HG03378 (cell line): ENCODE data around the gene CCT5.
A peak's percentile ranks its signal among the peaks of the same experiment; 100 is the strongest.
"Not testable (repeated sequence)": the region's sequence is repeated elsewhere in the genome, so short reads cannot be mapped to it uniquely, and the experiment has no call there.

Experiments used
- ATAC-seq: cut with Tn5 transposase; IDR thresholded peaks from one replicate; pipeline ENCODE4 v1.9.1; 2021; ENCODE audit warnings: mild to moderate bottlenecking, moderate library complexity; ENCODE audit not compliant: unreplicated experiment

The CCT5 gene

DNA sequence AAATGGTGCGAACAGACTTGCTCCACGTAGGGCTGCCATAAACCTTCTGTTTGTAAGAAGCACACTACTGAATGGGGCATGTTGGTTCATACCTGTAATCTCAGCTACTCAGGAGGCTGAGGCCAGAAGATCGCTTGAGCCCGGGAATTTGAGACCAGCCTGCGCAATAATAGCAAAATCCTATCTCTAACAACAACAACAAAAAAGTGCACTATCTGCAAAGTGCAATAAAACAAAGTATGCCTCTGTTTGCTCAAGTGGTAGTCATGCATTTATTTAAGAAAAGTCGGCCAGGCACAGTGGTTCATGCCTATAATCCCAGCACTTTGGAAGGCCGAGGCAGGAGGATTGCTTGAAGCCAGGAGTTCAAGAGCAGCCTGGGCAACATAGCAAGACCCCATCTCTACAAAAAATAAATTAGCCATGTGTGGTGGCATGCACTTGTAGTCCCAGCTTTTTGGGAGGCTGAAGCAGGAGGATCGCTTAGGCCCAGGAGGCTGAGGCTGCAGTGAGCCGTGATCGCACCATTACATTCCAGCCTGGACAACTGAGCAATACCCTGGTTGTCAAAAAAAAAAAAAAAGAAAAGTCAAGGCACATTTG lies 5.6 kb upstream of the CCT5 start:
- ATAC-seq = no peak

DNA sequence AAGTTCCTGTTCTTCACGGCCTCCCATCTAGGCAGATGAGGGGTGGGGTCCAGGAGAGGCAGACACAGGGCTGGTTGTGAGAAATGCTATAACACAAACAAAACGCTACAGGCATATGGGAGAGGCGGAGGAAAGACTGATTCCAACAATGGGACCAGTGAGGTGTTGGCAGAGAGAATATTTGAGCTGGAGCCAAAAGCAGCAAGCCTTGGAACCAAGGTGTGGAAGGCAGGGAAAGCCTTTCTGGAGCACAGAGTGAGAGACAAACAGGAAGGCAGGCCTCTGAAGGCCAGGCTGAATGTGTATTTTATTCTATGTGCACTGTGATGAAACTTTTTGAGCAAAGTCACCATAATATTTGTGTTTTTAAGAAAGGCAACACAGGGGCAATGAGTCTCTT lies 3.3 kb upstream of the CCT5 start:
- no peak for ATAC-seq

DNA sequence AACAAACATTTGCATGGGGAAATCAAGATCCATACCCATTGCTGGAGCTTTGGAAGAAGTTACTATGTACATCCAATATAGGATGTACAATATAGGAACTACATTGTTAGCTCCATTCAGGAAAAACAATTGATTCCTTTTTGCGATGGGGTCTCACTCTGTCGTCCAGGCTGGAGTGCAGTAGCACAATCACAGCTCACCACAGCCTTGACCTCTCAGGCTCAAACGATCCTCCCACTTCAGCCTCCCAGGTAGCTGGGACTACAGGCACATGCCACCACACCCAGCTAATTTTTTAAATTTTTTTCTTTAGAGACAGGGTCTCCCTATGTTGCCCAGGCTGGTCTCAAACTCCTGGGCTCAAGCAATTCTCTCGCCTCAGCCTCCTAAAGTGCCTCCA lies 2.9 kb upstream of the CCT5 start:
- not testable (repeated sequence) for ATAC-seq

DNA sequence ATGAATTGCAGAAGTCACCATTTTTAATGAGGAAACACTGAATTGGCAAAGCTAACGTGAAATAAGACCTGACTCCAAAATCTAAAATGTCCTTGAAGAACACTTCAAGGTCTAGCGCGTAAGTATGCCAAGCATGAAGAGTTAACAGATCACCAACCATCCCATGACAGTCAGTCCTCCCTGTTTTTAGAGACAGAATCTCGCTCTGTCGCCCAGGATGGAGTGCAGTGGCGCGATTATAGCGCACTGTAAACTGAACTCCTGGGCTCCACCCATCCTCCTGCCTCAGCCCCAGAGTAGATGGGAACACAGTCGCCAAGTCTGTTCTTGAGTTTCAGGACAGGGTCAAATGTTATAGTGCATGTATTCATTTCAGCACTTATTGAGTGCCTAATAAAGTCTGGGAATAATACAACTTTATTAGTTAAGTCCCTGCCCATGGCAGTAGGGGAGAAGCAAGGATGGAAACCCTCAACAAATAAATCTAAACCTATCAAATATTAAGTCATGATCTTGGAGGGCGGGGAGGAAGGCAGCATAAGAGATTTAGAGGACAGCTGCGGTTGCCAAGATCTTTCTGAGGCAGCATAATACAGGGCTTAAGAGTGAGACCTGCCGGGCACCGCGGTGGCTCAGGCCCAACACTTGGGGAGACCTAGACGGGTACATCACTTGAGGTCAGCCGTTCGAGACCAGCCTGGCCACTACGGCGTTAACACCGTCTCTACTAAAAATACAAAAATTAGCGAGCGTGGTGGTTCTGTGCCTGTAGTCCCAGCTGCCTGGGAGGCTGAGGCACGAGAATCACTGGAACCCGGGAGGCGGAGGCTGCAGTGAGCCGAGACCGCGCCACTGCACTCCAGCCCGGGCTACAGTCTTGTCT lies 1.5 kb upstream of the CCT5 start:
- peak; percentile 5 for ATAC-seq

DNA sequence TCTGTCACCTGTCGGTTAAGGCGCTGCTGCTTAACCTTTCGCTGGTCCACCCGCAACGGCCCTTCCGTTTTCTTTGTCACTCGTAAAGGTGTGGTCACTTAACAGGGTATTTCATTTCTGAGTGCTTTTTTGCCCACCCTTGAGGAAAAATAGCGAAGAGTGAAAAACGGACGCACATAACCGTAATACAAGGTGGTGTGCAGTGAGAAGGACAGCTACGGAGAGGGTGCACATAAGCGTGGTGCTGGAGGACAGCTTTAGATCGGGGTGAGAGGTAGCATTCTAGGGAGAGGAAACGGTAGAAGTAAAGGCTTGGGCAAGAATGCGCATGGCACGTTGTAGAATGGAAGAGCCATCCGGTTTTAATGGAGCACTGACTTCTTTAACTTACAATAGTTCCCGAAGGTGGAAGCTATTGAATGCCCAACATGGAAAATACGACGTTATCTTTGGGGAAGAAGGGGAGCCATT lies 761 bp downstream of the CCT5 start:
- ATAC-seq = peak; percentile 10

DNA sequence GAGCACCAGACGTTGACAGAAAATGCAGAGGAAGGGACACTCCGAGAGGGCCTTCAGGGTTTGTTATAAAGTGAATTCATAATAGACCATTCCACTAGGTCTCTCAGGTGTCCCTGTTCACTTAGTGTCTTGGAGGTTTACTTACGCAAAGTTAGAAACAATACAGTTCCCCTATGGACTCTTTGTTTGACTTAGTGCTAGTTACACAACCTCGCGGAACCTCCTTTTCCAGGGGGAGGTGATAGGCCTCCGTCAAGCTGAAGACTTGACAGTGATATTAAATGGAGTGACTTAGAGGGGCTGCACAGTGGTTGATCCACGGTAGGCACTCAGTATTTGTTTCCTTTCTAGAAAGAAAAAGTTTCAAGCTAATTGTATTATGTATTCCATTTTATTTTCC lies 1.3 kb downstream of the CCT5 start:
- no peak for ATAC-seq

DNA sequence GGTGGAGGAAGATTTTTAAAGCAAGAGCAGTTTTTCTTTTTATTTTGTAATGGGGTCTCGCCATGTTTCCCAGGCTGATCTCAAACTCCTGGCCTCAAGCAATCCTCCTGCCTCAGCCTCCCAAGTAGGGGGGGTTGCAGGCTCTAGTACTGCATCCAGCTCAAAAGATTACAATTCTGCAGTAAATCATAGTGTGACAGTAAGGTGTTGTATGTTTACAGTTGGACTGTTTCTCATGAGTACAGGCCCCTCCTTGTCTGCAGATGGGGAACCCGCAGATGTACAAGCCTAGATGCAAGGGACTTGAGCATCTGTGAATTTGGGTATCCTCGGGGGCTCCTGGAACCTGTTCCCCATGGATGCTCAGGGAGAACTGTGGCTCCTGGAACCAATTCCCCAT lies 3.3 kb downstream of the CCT5 start:
- ATAC-seq = no peak

DNA sequence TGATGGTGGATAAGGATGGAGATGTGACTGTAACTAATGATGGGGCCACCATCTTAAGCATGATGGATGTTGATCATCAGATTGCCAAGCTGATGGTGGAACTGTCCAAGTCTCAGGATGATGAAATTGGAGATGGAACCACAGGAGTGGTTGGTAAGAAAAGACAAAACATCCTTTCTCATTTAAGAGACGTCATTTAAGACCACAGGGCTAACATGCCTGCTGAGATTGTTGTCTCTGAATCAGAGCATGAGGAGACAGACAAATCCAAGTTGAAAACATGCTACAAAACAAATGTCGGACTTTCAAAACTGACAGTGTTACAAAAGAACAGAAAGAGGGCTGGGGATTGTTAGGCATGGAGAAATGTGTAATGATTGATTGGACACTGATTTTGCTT lies 4.6 kb downstream of the CCT5 start:
- ATAC-seq = no peak

DNA sequence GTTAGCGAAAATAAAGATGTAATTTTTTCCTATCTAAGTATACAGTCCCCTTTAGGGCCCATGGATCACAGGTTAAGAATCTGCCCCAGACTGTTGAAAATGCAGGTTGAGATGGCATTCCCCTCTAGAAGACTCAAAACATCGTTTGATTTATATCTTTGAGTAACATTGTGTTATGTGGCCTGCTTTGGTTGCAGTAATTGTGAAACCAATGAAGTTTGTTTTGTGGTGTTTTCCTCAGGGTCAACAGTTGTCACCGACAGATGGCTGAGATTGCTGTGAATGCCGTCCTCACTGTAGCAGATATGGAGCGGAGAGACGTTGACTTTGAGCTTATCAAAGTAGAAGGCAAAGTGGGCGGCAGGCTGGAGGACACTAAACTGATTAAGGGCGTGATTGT lies 7.8 kb downstream of the CCT5 start:
- ATAC-seq = no peak

DNA sequence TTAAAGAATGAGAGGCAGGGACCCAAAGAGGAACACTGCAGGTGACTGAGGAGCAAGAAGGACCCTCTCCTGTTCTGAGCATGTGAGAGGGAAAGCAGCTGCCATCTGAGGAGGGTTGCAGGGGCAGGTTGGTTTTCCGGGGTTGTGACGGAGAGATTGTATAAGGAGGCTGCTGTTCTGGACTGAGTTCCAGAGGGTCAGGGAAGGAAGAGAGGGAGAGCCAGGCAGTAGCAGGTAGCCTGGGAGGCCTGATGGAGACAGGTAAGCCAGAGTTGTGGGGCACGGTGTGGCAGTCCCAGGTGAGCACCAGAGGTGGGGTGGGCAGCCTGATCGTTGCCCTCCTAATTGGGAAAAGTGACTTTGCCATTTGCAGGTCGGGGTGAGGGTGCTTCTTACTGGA lies 9.8 kb downstream of the CCT5 start:
- ATAC-seq = no peak

DNA sequence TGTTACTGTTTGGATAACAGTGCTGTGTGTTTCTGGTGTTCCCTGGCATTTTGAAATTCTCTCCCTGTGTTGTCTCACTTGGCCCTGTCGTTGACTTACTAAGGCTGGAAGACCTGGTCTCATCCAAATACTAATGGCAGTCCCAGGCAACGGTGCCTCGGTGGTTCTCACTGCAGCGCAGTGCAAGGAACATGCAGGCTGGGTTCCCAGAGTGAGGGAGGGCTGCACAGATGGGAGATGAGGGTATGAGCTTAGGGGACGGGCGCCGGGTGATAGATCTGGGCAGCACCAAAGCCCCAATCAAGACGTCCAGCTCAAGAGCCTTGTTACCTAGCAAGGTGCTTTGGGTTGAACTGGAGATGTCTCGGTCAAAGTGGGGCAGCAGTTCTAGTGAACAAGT lies 11.0 kb downstream of the CCT5 start:
- ATAC-seq = no peak

DNA sequence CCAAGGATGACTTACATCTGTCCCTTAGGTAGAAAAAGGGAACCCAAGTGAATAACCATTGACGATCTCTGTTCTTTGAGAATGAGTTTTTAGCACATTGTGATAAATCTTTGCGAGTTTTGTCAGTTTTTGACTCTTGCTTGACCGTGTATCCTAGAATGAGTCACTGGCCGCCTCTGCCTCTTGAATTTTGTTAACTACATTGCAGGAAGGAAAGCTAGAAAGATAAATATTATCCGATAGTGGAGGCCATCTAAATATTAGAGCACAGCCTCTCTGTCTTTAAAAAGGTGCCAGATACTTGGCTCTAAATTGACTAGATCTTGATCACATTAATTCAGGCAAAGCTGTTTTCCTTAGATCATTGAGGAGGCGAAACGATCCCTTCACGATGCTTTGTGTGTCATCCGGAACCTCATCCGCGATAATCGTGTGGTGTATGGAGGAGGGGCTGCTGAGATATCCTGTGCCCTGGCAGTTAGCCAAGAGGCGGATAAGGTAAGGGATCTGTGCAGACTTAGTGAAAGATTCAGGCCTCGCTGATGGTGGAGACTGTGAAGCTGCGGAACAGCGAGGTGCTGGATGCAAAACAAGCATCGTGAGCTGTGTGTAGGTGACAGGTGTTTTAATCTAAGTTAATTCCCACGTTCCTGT lies 12.2 kb downstream of the CCT5 start:
- ATAC-seq = no peak

DNA sequence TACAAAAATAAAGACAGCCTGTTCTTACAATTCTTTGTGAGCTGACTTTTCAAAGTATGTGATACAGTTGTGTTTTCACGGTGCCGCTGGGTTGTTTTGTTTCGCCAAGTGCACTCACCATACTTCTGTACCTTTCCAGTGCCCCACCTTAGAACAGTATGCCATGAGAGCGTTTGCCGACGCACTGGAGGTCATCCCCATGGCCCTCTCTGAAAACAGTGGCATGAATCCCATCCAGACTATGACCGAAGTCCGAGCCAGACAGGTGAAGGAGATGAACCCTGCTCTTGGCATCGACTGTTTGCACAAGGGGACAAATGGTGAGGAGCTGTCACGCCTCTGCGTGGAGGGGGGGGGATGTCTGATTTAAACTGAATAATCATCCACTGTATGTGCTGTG lies 12.9 kb downstream of the CCT5 start:
- ATAC-seq = no peak

DNA sequence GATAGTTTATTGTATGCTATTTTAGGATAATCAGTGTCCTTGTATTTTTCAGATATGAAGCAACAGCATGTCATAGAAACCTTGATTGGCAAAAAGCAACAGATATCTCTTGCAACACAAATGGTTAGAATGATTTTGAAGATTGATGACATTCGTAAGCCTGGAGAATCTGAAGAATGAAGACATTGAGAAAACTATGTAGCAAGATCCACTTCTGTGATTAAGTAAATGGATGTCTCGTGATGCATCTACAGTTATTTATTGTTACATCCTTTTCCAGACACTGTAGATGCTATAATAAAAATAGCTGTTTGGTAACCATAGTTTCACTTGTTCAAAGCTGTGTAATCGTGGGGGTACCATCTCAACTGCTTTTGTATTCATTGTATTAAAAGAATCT lies 14.5 kb downstream of the CCT5 start:
- ATAC-seq = no peak

DNA sequence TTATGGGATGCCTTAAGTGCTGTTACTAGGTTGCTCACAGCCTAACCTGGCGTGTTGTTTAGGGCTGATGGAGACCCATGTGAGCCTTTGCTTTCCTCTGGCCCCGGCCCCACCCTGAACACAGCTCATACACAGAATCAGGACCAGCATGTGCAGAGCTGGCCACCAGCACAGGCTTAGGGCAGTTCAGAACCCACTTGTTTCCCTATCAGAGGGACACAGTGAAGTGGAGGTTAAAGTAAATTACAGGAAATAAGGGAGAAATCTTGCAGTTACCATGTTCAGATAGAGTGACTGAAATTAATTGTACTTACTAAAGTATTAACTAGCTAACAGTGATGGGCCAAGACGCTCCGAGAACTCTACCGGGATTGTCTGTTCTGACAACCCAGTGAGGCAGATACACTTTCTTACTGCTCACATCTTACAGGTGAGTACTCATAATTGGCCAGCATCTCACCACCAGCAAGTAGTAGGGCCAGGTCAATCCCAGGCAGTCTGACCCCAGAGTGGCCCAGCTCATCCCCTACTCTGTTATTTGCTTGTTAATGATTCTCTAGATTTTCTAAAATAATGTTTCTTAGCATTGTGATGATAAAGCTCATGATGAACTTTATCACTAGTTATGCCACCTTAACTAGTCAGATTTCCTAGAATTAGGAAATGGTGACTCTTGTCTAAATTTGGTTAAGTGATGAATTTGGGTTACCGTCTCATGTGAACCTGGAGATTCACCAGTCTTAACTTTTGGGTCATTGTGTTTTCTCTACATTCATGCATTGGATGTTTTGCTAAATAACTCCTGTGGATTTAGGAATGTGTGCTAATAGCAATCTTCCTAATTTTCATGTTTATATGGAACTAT lies 15.4 kb downstream of the CCT5 start:
- ATAC-seq = no peak

DNA sequence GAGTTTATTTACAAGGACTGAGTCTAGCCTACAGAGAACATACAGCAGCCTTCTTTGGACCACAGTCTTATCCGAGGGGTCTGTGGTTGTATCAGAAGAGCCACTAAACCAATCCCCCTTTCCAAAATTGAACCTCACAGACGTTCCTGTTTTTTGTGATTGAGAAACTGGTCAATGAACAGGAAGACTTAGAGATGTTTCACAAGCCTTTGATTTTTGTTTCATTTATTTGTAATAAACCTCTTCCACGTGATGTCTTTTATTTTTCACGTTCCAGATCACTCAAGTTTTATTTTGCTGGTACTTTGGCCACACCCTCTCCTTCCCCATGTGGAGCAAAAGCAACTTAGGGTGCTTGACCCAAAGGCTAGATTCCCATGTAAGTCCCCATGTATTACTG lies 16.1 kb downstream of the CCT5 start:
- no peak for ATAC-seq

DNA sequence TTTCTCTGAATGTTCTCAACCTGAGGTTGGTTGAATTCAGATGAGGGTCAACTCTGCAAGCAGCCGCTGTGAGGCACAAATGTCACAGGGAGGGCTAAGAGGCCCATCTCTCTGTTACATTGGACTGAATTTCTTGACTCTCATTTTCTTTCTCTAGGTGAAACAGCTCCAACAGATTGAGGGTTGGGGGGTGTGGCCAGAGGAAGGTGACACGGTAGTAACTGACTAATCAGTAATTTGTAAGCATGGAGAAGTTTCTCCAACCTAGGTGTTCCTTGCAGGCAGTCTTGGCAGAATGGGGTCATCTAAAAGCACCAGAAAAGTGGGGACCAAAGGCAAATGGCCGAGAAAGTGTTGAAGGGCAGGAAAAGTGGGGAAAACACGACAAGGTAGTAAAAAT lies 16.8 kb downstream of the CCT5 start:
- no peak for ATAC-seq

DNA sequence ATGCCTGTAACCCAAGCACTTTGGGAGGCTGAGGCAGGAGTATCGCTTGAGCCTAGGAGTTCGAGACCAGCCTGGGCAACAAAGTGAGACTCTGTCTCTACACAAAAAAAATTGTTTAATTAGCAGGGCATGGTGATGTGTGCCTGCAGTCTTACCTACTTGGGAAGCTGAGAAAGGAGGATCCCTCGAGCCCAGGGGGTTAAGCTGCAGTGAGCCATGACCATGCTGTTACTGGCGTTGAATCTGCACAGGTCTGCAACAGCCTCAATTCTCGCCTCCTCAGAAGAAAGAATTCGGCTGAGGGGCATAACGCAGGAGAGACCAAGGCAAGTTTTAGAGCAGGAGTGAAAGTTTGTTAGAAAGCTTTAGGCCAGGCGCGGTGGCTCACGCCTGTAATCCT lies 18.0 kb downstream of the CCT5 start:
- ATAC-seq = no peak

DNA sequence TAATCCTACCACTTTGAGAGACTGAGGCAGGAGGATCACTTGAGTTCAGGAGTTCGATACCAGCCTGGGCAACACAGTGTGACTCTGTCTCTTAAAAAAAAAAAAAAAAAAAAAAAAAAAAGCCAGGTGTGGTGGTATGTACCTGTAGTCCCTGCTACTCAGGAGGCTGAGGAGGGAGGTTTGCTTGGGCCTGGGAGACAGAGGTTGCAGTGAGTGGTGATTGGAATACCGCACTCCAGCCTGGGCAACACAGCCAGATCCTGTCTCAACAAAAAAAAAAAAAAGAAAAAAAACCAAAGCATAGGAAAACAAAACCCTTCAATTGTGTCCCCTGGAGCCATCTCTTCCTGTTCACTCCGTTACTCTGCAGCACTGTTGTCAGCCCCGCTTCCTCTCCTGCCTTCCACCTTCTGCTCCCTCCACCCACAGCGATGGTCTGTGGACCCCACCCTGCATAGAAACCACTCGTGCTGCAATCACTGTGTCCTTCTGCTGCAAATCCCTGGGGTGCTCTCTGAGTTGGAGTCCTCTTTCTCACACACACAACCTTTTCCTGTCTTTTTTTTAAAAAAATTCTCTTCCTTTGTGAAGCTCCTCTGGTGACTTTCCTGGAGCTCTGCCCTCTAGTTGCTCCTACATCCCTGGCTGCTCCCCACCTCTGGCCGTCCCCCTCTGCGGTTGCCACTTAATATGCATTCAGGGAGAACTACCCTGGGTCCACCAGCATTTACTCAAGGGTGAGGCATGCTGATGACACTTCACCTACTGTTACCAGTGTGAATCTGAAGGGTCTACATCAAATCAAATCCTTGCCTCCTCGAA lies 22.2 kb downstream of the CCT5 start:
- no peak for ATAC-seq

DNA sequence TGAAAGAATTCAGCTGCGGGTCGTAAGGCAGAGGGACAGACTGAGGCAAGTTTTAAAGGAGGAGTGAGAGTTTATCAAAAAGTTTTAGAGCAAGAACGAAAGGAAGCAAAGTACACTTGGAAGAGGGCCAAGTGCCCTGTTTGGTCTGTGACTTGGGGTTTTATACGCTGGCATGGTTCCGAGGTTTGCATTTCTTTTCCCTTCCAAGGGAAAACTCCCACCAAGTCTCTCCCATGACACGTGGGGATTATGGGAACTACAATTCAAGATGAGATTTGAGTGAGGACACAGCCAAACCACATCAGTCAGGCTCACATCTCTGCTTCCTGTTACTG lies 22.8 kb downstream of the CCT5 start:
- not testable (repeated sequence) for ATAC-seq
